ENCODE data around the gene MSI2. TPM values are rescaled to one million over a fixed set of nuclear protein-coding genes. Genes with fewer than 3 reads are reported as not detected.

Gene MSI2
- total RNA-seq, 2 experiments from 2014 or later: 131 to 164 TPM

GRCh38 chr17:57288773-57289121 lies 32.4 kb downstream of the MSI2 start:
- no peaks in the 10 kb centered on the region for H3K9me2 ChIP-seq (ENCODE audit: insufficient read depth, low read length)
- POLR2A ChIA-PET: no interaction called here
- intact Hi-C loops (cut with micrococcal nuclease; ENCODE audit: unreplicated experiment): loop anchor here (5.0 kb wide), 1 partner anchor 114 kb away; no protein-coding TSS in a partner anchor
- H3K79me2 ChIP-seq (ENCODE audit: insufficient read depth, low read depth, low read length): peaks cover 6% of the 10 kb centered on the region; the same call in 1 of the 2 replicates
- H3K36me3 ChIP-seq (ENCODE audit: insufficient read depth, low read length): peaks cover 59% of the 10 kb centered on the region
- no peak for DNase-seq (ENCODE audit: low spot score)
- BruUV-seq (replicated peaks): no TSS peak
- no peak overlapping the region for H3K27ac ChIP-seq (ENCODE audit: low read depth, low read length, poor library complexity, severe bottlenecking)
- peaks cover 36% of the 10 kb centered on the region for H3K4me1 ChIP-seq (ENCODE audit: insufficient read depth, low read length, poor library complexity, severe bottlenecking)
- no peak for TF ChIP-seq CTCF (conservative IDR thresholded peaks at IDR 0.05; ENCODE audit: low read length)
- TF ChIP-seq EZH2phosphoT487 (IDR thresholded peaks at IDR 0.05; ENCODE audit: borderline replicate concordance, low read depth, low read length): no peak
- no peak overlapping the region for H3K4me2 ChIP-seq (ENCODE audit: low read length)
- no peaks in the 10 kb centered on the region for H3K9me3 ChIP-seq (ENCODE audit: low read length)
- no peak overlapping the region for H2AFZ ChIP-seq (ENCODE audit: low read length)
- H3K4me3 ChIP-seq (ENCODE audit: low read depth, low read length, poor library complexity, severe bottlenecking): no peak overlapping the region
- H4K20me1 ChIP-seq (ENCODE audit: insufficient read depth, low read length): no peaks in the 10 kb centered on the region
- CTCF ChIA-PET (ENCODE audit: unreplicated experiment): no interaction called here

GRCh38 chr17:57289130-57289529 lies 32.8 kb downstream of the MSI2 start:
- DNase-seq (ENCODE audit: low spot score): no peak
- Histone ChIP-seq H3K4me3 (ENCODE audit: low read depth, low read length, poor library complexity, severe bottlenecking) (no peak overlapping the region), H2AFZ (ENCODE audit: low read length) (no peak overlapping the region), H3K79me2 (ENCODE audit: insufficient read depth, low read depth, low read length) (peaks cover 6% of the 10 kb centered on the region; the same call in 1 of the 2 replicates), H3K27ac (ENCODE audit: low read depth, low read length, poor library complexity, severe bottlenecking) (no peak overlapping the region), H3K36me3 (ENCODE audit: insufficient read depth, low read length) (peaks cover 59% of the 10 kb centered on the region), H3K9me2 (ENCODE audit: insufficient read depth, low read length) (no peaks in the 10 kb centered on the region), H3K4me2 (ENCODE audit: low read length) (no peak overlapping the region), H3K9me3 (ENCODE audit: low read length) (no peaks in the 10 kb centered on the region), H4K20me1 (ENCODE audit: insufficient read depth, low read length) (no peaks in the 10 kb centered on the region), H3K4me1 (ENCODE audit: insufficient read depth, low read length, poor library complexity, severe bottlenecking) (peaks cover 32% of the 10 kb centered on the region)
- POLR2A ChIA-PET: no interaction called here
- TF ChIP-seq CTCF (conservative IDR thresholded peaks at IDR 0.05; ENCODE audit: low read length): no peak
- TF ChIP-seq EZH2phosphoT487 (IDR thresholded peaks at IDR 0.05; ENCODE audit: borderline replicate concordance, low read depth, low read length): no peak
- no TSS peak for BruUV-seq (replicated peaks)
- intact Hi-C loops (cut with micrococcal nuclease; ENCODE audit: unreplicated experiment): loop anchor here (5.0 kb wide), 1 partner anchor 113 kb away; no protein-coding TSS in a partner anchor
- CTCF ChIA-PET (ENCODE audit: unreplicated experiment): no interaction called here

- Histone ChIP-seq H3K9me2 (ENCODE audit: insufficient read depth, low read length) (no peaks in the 10 kb centered on the region), H4K20me1 (ENCODE audit: insufficient read depth, low read length) (no peaks in the 10 kb centered on the region), H3K79me2 (ENCODE audit: insufficient read depth, low read depth, low read length) (peaks cover 6% of the 10 kb centered on the region; the same call in 1 of the 2 replicates), H2AFZ (ENCODE audit: low read length) (no peak overlapping the region), H3K4me2 (ENCODE audit: low read length) (no peak overlapping the region), H3K9me3 (ENCODE audit: low read length) (no peaks in the 10 kb centered on the region), H3K4me1 (ENCODE audit: insufficient read depth, low read length, poor library complexity, severe bottlenecking) (peaks cover 28% of the 10 kb centered on the region), H3K36me3 (ENCODE audit: insufficient read depth, low read length) (peaks cover 64% of the 10 kb centered on the region), H3K4me3 (ENCODE audit: low read depth, low read length, poor library complexity, severe bottlenecking) (no peak overlapping the region), H3K27ac (ENCODE audit: low read depth, low read length, poor library complexity, severe bottlenecking) (no peak overlapping the region)
- no TSS peak for BruUV-seq (replicated peaks)
- intact Hi-C loops (cut with micrococcal nuclease; ENCODE audit: unreplicated experiment): loop anchor here (5.0 kb wide), 1 partner anchor 113 kb away; no protein-coding TSS in a partner anchor
- TF ChIP-seq CTCF (conservative IDR thresholded peaks at IDR 0.05; ENCODE audit: low read length): no peak
- no peak for TF ChIP-seq EZH2phosphoT487 (IDR thresholded peaks at IDR 0.05; ENCODE audit: borderline replicate concordance, low read depth, low read length)
- ChIA-PET POLR2A (no interaction called here), CTCF (ENCODE audit: unreplicated experiment) (no interaction called here)
- no peak for DNase-seq (ENCODE audit: low spot score)
Observed at GRCh38 chr17:57289613-57290012, 33.3 kb downstream of the MSI2 start.
